Measurements from ENCODE around the gene PCDH7.

PCDH7 gene

DNA sequence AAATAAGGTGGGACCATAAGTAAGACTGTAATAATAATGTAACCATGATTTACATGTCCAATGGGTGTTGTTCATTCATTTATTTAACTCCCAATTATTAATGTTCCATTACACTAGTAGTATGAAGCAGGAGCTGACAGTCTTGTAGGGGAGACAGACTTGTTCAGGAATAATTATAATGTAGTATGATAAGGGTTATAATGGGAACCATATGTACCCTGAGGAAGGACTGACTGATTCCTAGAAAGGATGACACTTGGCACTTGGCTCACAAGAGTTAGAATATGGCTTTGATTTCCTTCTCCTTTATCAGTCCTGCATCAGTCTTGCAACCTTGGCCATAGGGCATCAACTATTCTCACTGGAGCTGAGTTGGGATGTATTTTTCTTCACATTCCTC is 24.2 kb downstream of the PCDH7 start:
- TF ChIP-seq, protein P1, sequence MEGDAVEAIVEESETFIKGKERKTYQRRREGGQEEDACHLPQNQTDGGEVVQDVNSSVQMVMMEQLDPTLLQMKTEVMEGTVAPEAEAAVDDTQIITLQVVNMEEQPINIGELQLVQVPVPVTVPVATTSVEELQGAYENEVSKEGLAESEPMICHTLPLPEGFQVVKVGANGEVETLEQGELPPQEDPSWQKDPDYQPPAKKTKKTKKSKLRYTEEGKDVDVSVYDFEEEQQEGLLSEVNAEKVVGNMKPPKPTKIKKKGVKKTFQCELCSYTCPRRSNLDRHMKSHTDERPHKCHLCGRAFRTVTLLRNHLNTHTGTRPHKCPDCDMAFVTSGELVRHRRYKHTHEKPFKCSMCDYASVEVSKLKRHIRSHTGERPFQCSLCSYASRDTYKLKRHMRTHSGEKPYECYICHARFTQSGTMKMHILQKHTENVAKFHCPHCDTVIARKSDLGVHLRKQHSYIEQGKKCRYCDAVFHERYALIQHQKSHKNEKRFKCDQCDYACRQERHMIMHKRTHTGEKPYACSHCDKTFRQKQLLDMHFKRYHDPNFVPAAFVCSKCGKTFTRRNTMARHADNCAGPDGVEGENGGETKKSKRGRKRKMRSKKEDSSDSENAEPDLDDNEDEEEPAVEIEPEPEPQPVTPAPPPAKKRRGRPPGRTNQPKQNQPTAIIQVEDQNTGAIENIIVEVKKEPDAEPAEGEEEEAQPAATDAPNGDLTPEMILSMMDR (IDR thresholded peaks at IDR 0.05): no peak
- Histone ChIP-seq H3K27ac (no peak overlapping the region), H3K79me2 (no peaks in the 10 kb centered on the region), H3K4me3 (ENCODE audit: low read depth, low read length) (no peak overlapping the region), H2AFZ (no peak overlapping the region), H3K4me1 (no peaks in the 10 kb centered on the region), H3K36me3 (ENCODE audit: control insufficient read depth, insufficient read depth, low read length) (no peaks in the 10 kb centered on the region), H3K9me3 (ENCODE audit: control insufficient read depth, low read length) (no peaks in the 10 kb centered on the region), H3K27me3 (ENCODE audit: control insufficient read depth, insufficient read depth, low read length) (no peaks in the 10 kb centered on the region), H3K4me2 (ENCODE audit: low read length) (no peak overlapping the region), H3K9ac (no peak overlapping the region)

DNA sequence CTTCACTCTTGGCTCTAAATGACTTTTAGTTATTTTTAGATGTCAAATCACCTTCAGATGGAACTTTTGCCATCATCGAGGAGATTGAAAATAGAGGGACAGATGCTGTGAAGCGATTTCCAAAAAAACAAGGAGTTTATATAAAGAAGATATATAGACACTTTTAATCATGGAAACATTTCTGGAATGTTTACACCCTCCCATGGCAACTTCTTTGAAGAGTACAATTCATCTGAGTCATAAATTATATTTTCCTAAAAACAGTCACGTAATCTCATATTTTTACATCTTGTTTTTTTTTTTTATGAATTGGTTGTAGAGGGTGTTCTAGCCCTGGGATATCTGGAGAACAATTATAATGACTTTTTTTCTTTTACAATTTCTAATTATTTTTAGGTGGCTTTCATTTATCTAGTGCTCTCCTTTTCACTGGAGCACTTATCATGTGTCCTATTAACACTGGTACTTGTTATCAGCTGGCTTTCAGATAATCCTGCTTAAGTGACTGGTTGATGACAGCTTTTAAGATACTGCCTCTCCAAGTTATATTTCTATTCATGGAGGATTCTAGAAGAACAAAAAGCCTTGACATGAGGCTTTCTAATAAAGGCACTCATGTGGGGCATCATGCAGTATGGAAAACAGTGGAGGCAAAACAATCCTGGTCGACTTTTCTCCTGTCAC is 24.9 kb downstream of the PCDH7 start:
- TF ChIP-seq, protein P1 (IDR thresholded peaks at IDR 0.05): no peak

DNA sequence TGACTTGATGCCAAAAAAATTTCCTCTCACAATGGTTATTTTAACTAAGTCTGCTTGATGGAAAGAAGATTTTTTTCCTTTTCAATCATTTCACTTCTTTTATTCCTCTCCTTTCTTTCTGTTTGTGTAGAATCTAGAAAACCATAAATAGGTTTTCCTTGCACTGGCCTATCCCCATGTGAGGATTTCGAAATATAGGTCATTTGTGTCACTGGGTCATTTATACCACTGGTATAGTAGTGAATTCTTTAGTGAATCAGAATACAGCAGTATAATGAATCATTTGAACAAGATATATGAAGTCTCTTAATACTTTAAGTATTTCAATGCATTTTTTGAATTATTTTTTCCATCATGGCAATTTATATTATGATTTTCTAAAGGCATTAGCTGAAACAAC is 26.6 kb downstream of the PCDH7 start:
- no peak overlapping the region for H3K9ac ChIP-seq
- H3K9me3 ChIP-seq (ENCODE audit: control insufficient read depth, low read length): no peaks in the 10 kb centered on the region
- no peak overlapping the region for H3K4me3 ChIP-seq (ENCODE audit: low read depth, low read length)
- H2AFZ ChIP-seq: no peak overlapping the region
- no peaks in the 10 kb centered on the region for H3K79me2 ChIP-seq
- no peaks in the 10 kb centered on the region for H3K27me3 ChIP-seq (ENCODE audit: control insufficient read depth, insufficient read depth, low read length)
- no peaks in the 10 kb centered on the region for H3K36me3 ChIP-seq (ENCODE audit: control insufficient read depth, insufficient read depth, low read length)
- H3K4me2 ChIP-seq (ENCODE audit: low read length): no peak overlapping the region
- no peaks in the 10 kb centered on the region for H3K4me1 ChIP-seq
- no peak overlapping the region for H3K27ac ChIP-seq
- TF ChIP-seq, protein P1 (IDR thresholded peaks at IDR 0.05): no peak

More for the DNA sequence above, 24.9 kb downstream of the PCDH7 start:
- H3K79me2 ChIP-seq: no peaks in the 10 kb centered on the region
- no peak overlapping the region for H3K27ac ChIP-seq
- H3K9ac ChIP-seq: no peak overlapping the region
- no peaks in the 10 kb centered on the region for H3K4me1 ChIP-seq
- H3K4me2 ChIP-seq (ENCODE audit: low read length): no peak overlapping the region
- H2AFZ ChIP-seq: no peak overlapping the region
- H3K36me3 ChIP-seq (ENCODE audit: control insufficient read depth, insufficient read depth, low read length): no peaks in the 10 kb centered on the region
- no peaks in the 10 kb centered on the region for H3K27me3 ChIP-seq (ENCODE audit: control insufficient read depth, insufficient read depth, low read length)
- no peak overlapping the region for H3K4me3 ChIP-seq (ENCODE audit: low read depth, low read length)
- no peaks in the 10 kb centered on the region for H3K9me3 ChIP-seq (ENCODE audit: control insufficient read depth, low read length)

DNA sequence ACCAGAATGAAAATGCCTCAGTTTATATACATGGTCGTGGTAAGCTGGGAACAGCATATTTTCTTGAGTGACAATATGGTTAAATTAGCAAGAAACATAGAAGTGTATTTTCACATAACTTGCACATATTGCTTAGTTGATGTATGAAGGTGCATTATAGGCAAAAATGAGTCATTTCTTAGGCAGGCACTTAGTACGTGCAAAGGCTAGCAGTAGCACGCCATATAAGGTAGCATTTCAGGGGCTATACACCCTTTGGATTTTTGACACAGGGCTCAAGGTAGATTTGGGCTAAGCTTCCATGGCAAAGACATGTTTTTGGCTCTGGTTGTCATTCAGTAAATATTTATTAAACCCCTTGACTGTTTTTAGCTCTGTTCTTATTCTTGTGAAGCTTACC is 33.1 kb downstream of the PCDH7 start:
- H3K9ac ChIP-seq: no peak overlapping the region

More for the DNA sequence above, 33.1 kb downstream of the PCDH7 start:
- no peaks in the 10 kb centered on the region for H3K27me3 ChIP-seq (ENCODE audit: control insufficient read depth, insufficient read depth, low read length)
- no peaks in the 10 kb centered on the region for H3K9me3 ChIP-seq (ENCODE audit: control insufficient read depth, low read length)
- no peaks in the 10 kb centered on the region for H3K36me3 ChIP-seq (ENCODE audit: control insufficient read depth, insufficient read depth, low read length)
- H3K27ac ChIP-seq: no peak overlapping the region
- no peaks in the 10 kb centered on the region for H3K4me1 ChIP-seq
- H3K79me2 ChIP-seq: no peaks in the 10 kb centered on the region
- no peak overlapping the region for H2AFZ ChIP-seq
- no peak overlapping the region for H3K4me2 ChIP-seq (ENCODE audit: low read length)
- TF ChIP-seq, protein P1 (IDR thresholded peaks at IDR 0.05): no peak
- no peak overlapping the region for H3K4me3 ChIP-seq (ENCODE audit: low read depth, low read length)

All from parathyroid adenoma (tissue), 2 donors.